Psoas muscle (tissue), 8 donors: ENCODE measurements around the gene MEI4. TPM values are rescaled to one million over a fixed set of nuclear protein-coding genes. Genes with fewer than 3 reads are reported as not detected.

Source experiments
- ATAC-seq, 4 donors: fragments of 200-7000 bp; cut with Tn5 transposase; one replicate each; pipeline ENCODE4 v1.9.1; 2020; ENCODE audit warnings: moderate library complexity in 3 of 4, mild to moderate bottlenecking in 2 of 4
- DNase-seq, 2 donors: peaks; one replicate each; pipeline ENCODE4 v3.0.0-alpha.2; 2020
- H3K27ac ChIP-seq: fragments of 200-600 bp; one replicate; pipeline ENCODE4 v1.8.0; 2022
- H3K27me3 ChIP-seq, 3 donors: fragments of 200-600 bp in 1 of 3; one replicate each; pipeline versions ENCODE4 v1.6.1 to v1.8.0; 2013 to 2022; ENCODE audit warnings: low read length in 2 of 3, mild to moderate bottlenecking in 2 of 3, moderate library complexity in 1 of 3; ENCODE audit not compliant: insufficient read depth in 3 of 3
- H3K36me3 ChIP-seq, 2 donors: fragments of 200-600 bp in 1 of 2; one replicate each; pipeline versions ENCODE4 v1.6.1 to v1.8.0; 2013 to 2022; ENCODE audit warnings: low read depth in 1 of 2, mild to moderate bottlenecking in 1 of 2, moderate library complexity in 1 of 2; ENCODE audit not compliant: insufficient read depth in 1 of 2
- H3K4me1 ChIP-seq: fragments of 200-600 bp; one replicate; pipeline ENCODE4 v1.8.0; 2022
- H3K4me3 ChIP-seq: fragments of 200-600 bp; one replicate; pipeline ENCODE4 v1.8.0; 2022; ENCODE audit warnings: mild to moderate bottlenecking
- H3K9me3 ChIP-seq: fragments of 200-600 bp; one replicate; pipeline ENCODE4 v1.8.0; 2022
- CTCF ChIP-seq: fragments of 200-600 bp; IDR thresholded peaks from one replicate; pipeline ENCODE4 v1.8.0; 2022; ENCODE audit warnings: antibody characterized with exemption
- WGBS, 3 donors: extraction: QIAGEN DNeasy Blood & Tissue Kit; methylation state at CpG; one replicate each; pipeline versions ENCODE4 v1.1.6 to v1.1.7; 2013; 5-methylcytosine and 5-hydroxymethylcytosine counted together
- intact Hi-C, 2 donors: fragments of 100-400 bp; cut with DNase I; formaldehyde crosslinking; loops; one replicate each; pipeline versions ENCODE4 v1.11.0 to v1.14.2; 2022
- polyA plus RNA-seq, 3 donors: library from polyadenylated mRNA; stranded (reverse); fragments of 200-250 nt; gene quantifications; one replicate each; pipeline ENCODE4 v1.2.3, GENCODE V29; 2013
- total RNA-seq, 4 donors: library from RNA; stranded (reverse); fragmentation: NEBNext Ultra II Directional in 2 of 4; extraction: Animal tissue kit (Norgen Biotek cat#: 25700) in 2 of 4; gene quantifications; one replicate each; pipeline versions ENCODE4 v1.2.1 to v1.2.4, GENCODE V29; 2021 to 2023
- donor health status: healthy with polysubstance abuse.
- donor health status: DM: no; HTN: no; CAD: no; lungs with moderate emphysema.
- donor health status: Bipolar disorder and iron deficiency.
- donor health status: healthy.
- donor health status: DM: yes; HTN: yes; CAD: no.
- donor health status: DM: no; HTN: no; CAD: no.
- donor health status: DM: no; HTN: no; CAD: no.
- donor health status: DM: yes; HTN: yes; CAD: no.

Gene MEI4
- total and polyA plus RNA-seq, 7 donors = under 0.01 TPM; not detected in 6

GRCh38 chr6:77669913-77670312 is 17.1 kb downstream of the MEI4 start:
- no peak for ATAC-seq
- 70 to 82% (median 77%) methylated on average over 2 of the region's 2 CpGs for WGBS, 3 donors

GRCh38 chr6:77674211-77674610 is 21.4 kb downstream of the MEI4 start:
- H3K27ac ChIP-seq = no peak overlapping the region
- no peaks in the 10 kb centered on the region for H3K36me3 ChIP-seq
- intact Hi-C loops = no loop called here
- no peaks in the 10 kb centered on the region for H3K9me3 ChIP-seq
- 86 to 96% (median 91%) methylated on average over 2 of the region's 2 CpGs for WGBS, 3 donors
- ATAC-seq (no peak), DNase-seq (no peak)
- H3K4me3 ChIP-seq = no peak overlapping the region
- no peaks in the 10 kb centered on the region for H3K4me1 ChIP-seq
- H3K27me3 ChIP-seq = no peaks in the 10 kb centered on the region
- TF ChIP-seq CTCF = no peak

More at GRCh38 chr6:77669913-77670312, 17.1 kb downstream of the MEI4 start:
- DNase-seq = no peak
- intact Hi-C loops = no loop called here
- Histone ChIP-seq H3K9me3 (no peaks in the 10 kb centered on the region), H3K27me3 (no peaks in the 10 kb centered on the region), H3K27ac (no peak overlapping the region), H3K4me1 (no peaks in the 10 kb centered on the region), H3K36me3 (no peaks in the 10 kb centered on the region), H3K4me3 (no peak overlapping the region)
- no peak for TF ChIP-seq CTCF

GRCh38 chr6:77678048-77678447 is 25.2 kb downstream of the MEI4 start:
- ATAC-seq (no peak), DNase-seq (no peak)
- H3K27me3 ChIP-seq = no peaks in the 10 kb centered on the region
- no peaks in the 10 kb centered on the region for H3K36me3 ChIP-seq
- H3K4me3 ChIP-seq = no peak overlapping the region
- TF ChIP-seq CTCF = no peak
- H3K27ac ChIP-seq = no peak overlapping the region
- WGBS, 3 donors = 34 to 49% (median 49%) methylated on average over 4 of the region's 4 CpGs
- no peaks in the 10 kb centered on the region for H3K4me1 ChIP-seq
- H3K9me3 ChIP-seq = no peaks in the 10 kb centered on the region
- intact Hi-C loops = no loop called here

GRCh38 chr6:77683515-77683914 is 30.7 kb downstream of the MEI4 start:
- Histone ChIP-seq H3K36me3 (no peaks in the 10 kb centered on the region), H3K4me3 (no peak overlapping the region), H3K9me3 (no peaks in the 10 kb centered on the region), H3K4me1 (no peaks in the 10 kb centered on the region), H3K27me3 (no peaks in the 10 kb centered on the region), H3K27ac (no peak overlapping the region)
- TF ChIP-seq CTCF = no peak
- no peak for DNase-seq
- WGBS, 3 donors = 93 to 98% (median 96%) methylated on average over 1 of the region's 1 CpG
- intact Hi-C loops = no loop called here
- ATAC-seq = no peak

GRCh38 chr6:77686931-77687330 is 34.1 kb downstream of the MEI4 start:
- TF ChIP-seq CTCF = no peak
- Histone ChIP-seq H3K27me3 (no peaks in the 10 kb centered on the region), H3K4me3 (no peak overlapping the region), H3K27ac (no peak overlapping the region), H3K9me3 (no peaks in the 10 kb centered on the region), H3K4me1 (no peaks in the 10 kb centered on the region), H3K36me3 (no peaks in the 10 kb centered on the region)
- ATAC-seq = no peak
- 66 to 74% (median 72%) methylated on average over 2 of the region's 2 CpGs for WGBS, 3 donors
- intact Hi-C loops = no loop called here
- no peak for DNase-seq
